ENCODE measurements around the gene TOP2B. TPM values are rescaled to one million over a fixed set of nuclear protein-coding genes. Genes with fewer than 3 reads are reported as not detected.
A peak's percentile ranks its signal among the peaks of the same experiment; 100 is the strongest.

TOP2B gene
- total RNA-seq, 1 donor from 2014 or later, result 83.4 TPM

DNA sequence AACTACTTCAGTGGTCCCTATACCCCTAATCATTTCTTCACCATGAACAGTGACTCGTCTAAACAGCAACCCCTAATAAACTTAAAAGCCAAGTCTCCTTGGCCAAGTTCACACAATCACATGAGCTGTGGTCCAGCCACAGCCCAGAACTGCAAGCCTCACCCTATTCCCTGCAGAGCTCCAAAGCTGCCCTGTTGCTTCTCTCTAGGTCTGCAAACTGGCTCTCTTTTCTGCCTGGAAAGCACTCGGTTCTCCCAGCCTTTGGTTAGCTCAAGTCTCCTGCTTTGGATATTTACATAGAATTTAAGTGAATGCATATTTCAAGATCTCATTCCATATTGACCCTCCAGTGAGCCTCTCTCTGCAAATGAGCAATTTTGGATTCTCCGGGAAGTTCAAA is 107.0 kb downstream of the TOP2B start:
- intact Hi-C loops (cut with DNase I), result no loop called here
- Histone ChIP-seq H3K4me1 (peaks cover 26% of the 10 kb centered on the region), H3K36me3 (no peaks in the 10 kb centered on the region), H3K9me3 (no peaks in the 10 kb centered on the region), H3K27ac (no peak overlapping the region), H3K4me3 (no peak overlapping the region), H3K27me3 (no peaks in the 10 kb centered on the region)
- DNase-seq, result no peak
- ATAC-seq, result no peak
- TF ChIP-seq, protein P1, sequence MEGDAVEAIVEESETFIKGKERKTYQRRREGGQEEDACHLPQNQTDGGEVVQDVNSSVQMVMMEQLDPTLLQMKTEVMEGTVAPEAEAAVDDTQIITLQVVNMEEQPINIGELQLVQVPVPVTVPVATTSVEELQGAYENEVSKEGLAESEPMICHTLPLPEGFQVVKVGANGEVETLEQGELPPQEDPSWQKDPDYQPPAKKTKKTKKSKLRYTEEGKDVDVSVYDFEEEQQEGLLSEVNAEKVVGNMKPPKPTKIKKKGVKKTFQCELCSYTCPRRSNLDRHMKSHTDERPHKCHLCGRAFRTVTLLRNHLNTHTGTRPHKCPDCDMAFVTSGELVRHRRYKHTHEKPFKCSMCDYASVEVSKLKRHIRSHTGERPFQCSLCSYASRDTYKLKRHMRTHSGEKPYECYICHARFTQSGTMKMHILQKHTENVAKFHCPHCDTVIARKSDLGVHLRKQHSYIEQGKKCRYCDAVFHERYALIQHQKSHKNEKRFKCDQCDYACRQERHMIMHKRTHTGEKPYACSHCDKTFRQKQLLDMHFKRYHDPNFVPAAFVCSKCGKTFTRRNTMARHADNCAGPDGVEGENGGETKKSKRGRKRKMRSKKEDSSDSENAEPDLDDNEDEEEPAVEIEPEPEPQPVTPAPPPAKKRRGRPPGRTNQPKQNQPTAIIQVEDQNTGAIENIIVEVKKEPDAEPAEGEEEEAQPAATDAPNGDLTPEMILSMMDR (IDR thresholded peaks at IDR 0.05), result no peak

DNA sequence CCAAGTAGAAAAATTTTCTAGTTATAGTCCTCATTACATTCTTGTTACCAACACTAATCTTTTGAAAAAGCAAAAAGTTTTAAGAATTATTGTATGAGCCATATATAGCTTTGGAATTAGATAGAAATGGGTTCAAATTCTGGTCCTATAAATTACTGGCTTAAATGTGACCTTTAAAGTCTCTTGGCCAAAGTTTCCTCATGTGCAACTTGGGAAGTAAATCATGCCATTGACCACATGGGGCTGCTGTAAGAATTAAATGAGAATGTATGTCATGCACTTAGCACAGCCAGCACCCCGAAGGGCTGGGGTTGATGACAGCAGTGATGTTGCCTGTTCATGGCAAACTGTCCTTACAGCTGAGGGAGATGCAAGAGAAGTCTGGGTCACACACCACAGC is 108.3 kb downstream of the TOP2B start:
- peaks cover 26% of the 10 kb centered on the region for H3K4me1 ChIP-seq
- ATAC-seq (no peak), DNase-seq (no peak)
- H3K27ac ChIP-seq, result peak overlapping the region; percentile 33
- no peaks in the 10 kb centered on the region for H3K27me3 ChIP-seq
- intact Hi-C loops (cut with DNase I), result no loop called here
- TF ChIP-seq, protein P1 (IDR thresholded peaks at IDR 0.05), result no peak
- H3K4me3 ChIP-seq, result no peak overlapping the region
- H3K9me3 ChIP-seq, result no peaks in the 10 kb centered on the region
- H3K36me3 ChIP-seq, result no peaks in the 10 kb centered on the region

GRCh38 chr3:25555695-25556437 is 108.8 kb downstream of the TOP2B start:
- DNase-seq (no peak), ATAC-seq (no peak)
- H3K36me3 ChIP-seq, result no peaks in the 10 kb centered on the region
- H3K9me3 ChIP-seq, result no peaks in the 10 kb centered on the region
- TF ChIP-seq, protein P1 (IDR thresholded peaks at IDR 0.05), result no peak
- peak overlapping the region; percentile 33 for H3K27ac ChIP-seq
- no peaks in the 10 kb centered on the region for H3K27me3 ChIP-seq
- peaks cover 26% of the 10 kb centered on the region for H3K4me1 ChIP-seq
- intact Hi-C loops (cut with DNase I), result no loop called here
- H3K4me3 ChIP-seq, result no peak overlapping the region

GRCh38 chr3:25554376-25554775 is 110.3 kb downstream of the TOP2B start:
- no peak for ATAC-seq
- no peaks in the 10 kb centered on the region for H3K9me3 ChIP-seq
- H3K27ac ChIP-seq, result no peak overlapping the region
- peaks cover 26% of the 10 kb centered on the region for H3K4me1 ChIP-seq
- no peaks in the 10 kb centered on the region for H3K27me3 ChIP-seq
- intact Hi-C loops (cut with DNase I), result no loop called here
- no peaks in the 10 kb centered on the region for H3K36me3 ChIP-seq
- DNase-seq, result no peak
- H3K4me3 ChIP-seq, result no peak overlapping the region
- TF ChIP-seq, protein P1 (IDR thresholded peaks at IDR 0.05), result no peak

DNA sequence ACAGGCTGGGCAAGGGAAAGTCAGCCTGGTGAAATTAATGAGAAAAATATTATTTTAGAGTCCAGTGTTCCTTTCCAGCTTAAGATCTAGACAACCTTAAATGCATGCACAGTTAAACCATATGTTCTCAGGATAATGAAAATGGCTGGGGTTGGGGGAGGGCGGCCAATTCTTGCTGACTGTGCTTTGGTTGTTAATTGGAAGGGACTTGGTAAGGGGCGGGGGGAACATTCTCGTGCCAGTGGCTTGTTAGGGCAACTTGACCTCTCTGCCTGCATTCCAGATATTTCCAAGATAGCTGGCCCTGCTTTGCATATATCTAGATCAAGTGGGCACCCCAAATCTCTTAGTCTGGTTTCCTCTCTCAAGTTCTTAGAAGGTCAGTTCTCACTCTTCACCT is 112.5 kb downstream of the TOP2B start:
- no peaks in the 10 kb centered on the region for H3K36me3 ChIP-seq
- no peak overlapping the region for H3K4me3 ChIP-seq
- TF ChIP-seq, protein P1 (IDR thresholded peaks at IDR 0.05), result no peak
- H3K9me3 ChIP-seq, result no peaks in the 10 kb centered on the region
- intact Hi-C loops (cut with DNase I), result no loop called here
- no peaks in the 10 kb centered on the region for H3K27me3 ChIP-seq
- no peak overlapping the region for H3K27ac ChIP-seq
- H3K4me1 ChIP-seq, result peaks cover 18% of the 10 kb centered on the region
- no peak for DNase-seq
- ATAC-seq, result no peak

Data from upper lobe of right lung (tissue), 1 donor.